Measurements from ENCODE around the gene DHX36. TPM values are rescaled to one million over a fixed set of nuclear protein-coding genes. Genes with fewer than 3 reads are reported as not detected.

The DHX36 gene
- total RNA-seq, 2 experiments from 2014 or later, result 128 TPM

- Histone ChIP-seq H3K27me3 (ENCODE audit: control insufficient read depth in 1 of 2, insufficient read depth in 2 of 2, low read length in 2 of 2) (peaks cover 5 to 7% of the 10 kb centered on the region in 2 experiments), H3K4me1 (ENCODE audit: insufficient read depth, low read length) (no peaks in the 10 kb centered on the region), H3K9me3 (ENCODE audit: control insufficient read depth in 1 of 2, insufficient read depth in 1 of 2, low read length in 2 of 2) (no peaks in the 10 kb centered on the region), H3K36me3 (ENCODE audit: insufficient read depth, low read length) (no peaks in the 10 kb centered on the region), H3K27ac (ENCODE audit: low read depth in 1 of 2, low read length in 2 of 2) (no peak overlapping the region), H3K4me3 (ENCODE audit: low read length) (no peak overlapping the region)
- H3K36me3 Mint-ChIP-seq (ENCODE audit: low read depth), result no peaks in the 10 kb centered on the region
- no peaks in the 10 kb centered on the region for H3K9me3 Mint-ChIP-seq
- no peak overlapping the region for H3K4me3 Mint-ChIP-seq
- peaks cover 19% of the 10 kb centered on the region for H3K27me3 Mint-ChIP-seq
- CTCF ChIA-PET, result no interaction called here
- H3K4me1 Mint-ChIP-seq (ENCODE audit: low read depth), result no peaks in the 10 kb centered on the region
- TF ChIP-seq CTCF (IDR thresholded peaks at IDR 0.05), result no peak
- POLR2A ChIA-PET, result interaction anchor here (0.6 kb wide), 1 partner anchor 1242 kb away, joined by 3 read pairs; no protein-coding TSS in a partner anchor
- ATAC-seq (ENCODE audit: poor library complexity), result no peak
- intact Hi-C loops (cut with DNase I, micrococcal nuclease), result no loop called here
- H3K27ac Mint-ChIP-seq, result no peak overlapping the region
- no peak for DNase-seq
These were observed 95.1 kb downstream of the DHX36 start for GRCh38 chr3:154229217-154229590.

- CTCF ChIA-PET, result no interaction called here
These were observed 95.6 kb downstream of the DHX36 start for GRCh38 chr3:154228561-154229216.

GRCh38 chr3:154227531-154227930 lies 96.8 kb downstream of the DHX36 start:
- intact Hi-C loops (cut with DNase I, micrococcal nuclease), result no loop called here
- H3K27me3 Mint-ChIP-seq, result peaks cover 9% of the 10 kb centered on the region
- H3K27ac ChIP-seq (ENCODE audit: low read depth in 1 of 2, low read length in 2 of 2), result no peak overlapping the region
- no peaks in the 10 kb centered on the region for H3K4me1 Mint-ChIP-seq (ENCODE audit: low read depth)
- H3K36me3 Mint-ChIP-seq (ENCODE audit: low read depth), result no peaks in the 10 kb centered on the region
- peaks cover 5 to 7% of the 10 kb centered on the region in 2 experiments for H3K27me3 ChIP-seq (ENCODE audit: control insufficient read depth in 1 of 2, insufficient read depth in 2 of 2, low read length in 2 of 2)
- ATAC-seq (ENCODE audit: poor library complexity) (no peak), DNase-seq (no peak)
- no peaks in the 10 kb centered on the region for H3K4me1 ChIP-seq (ENCODE audit: insufficient read depth, low read length)
- ChIA-PET CTCF (no interaction called here), POLR2A (no interaction called here)
- no peak overlapping the region for H3K27ac Mint-ChIP-seq
- H3K4me3 ChIP-seq (ENCODE audit: low read length), result no peak overlapping the region
- no peaks in the 10 kb centered on the region for H3K9me3 Mint-ChIP-seq
- no peaks in the 10 kb centered on the region for H3K36me3 ChIP-seq (ENCODE audit: insufficient read depth, low read length)
- no peak overlapping the region for H3K4me3 Mint-ChIP-seq
- TF ChIP-seq CTCF (IDR thresholded peaks at IDR 0.05), result no peak
- no peaks in the 10 kb centered on the region for H3K9me3 ChIP-seq (ENCODE audit: control insufficient read depth in 1 of 2, insufficient read depth in 1 of 2, low read length in 2 of 2)

More at GRCh38 chr3:154228561-154229216, 95.6 kb downstream of the DHX36 start:
- POLR2A ChIA-PET, result interaction anchor here (0.6 kb wide), 1 partner anchor 1241 kb away, joined by 3 read pairs; no protein-coding TSS in a partner anchor
- H3K27me3 Mint-ChIP-seq, result peaks cover 16% of the 10 kb centered on the region
- no peaks in the 10 kb centered on the region for H3K4me1 Mint-ChIP-seq (ENCODE audit: low read depth)
- intact Hi-C loops (cut with DNase I, micrococcal nuclease), result no loop called here
- no peak overlapping the region for H3K27ac ChIP-seq (ENCODE audit: low read depth in 1 of 2, low read length in 2 of 2)
- TF ChIP-seq CTCF (IDR thresholded peaks at IDR 0.05), result no peak
- H3K27me3 ChIP-seq (ENCODE audit: control insufficient read depth in 1 of 2, insufficient read depth in 2 of 2, low read length in 2 of 2), result peaks cover 5 to 7% of the 10 kb centered on the region in 2 experiments
- H3K36me3 ChIP-seq (ENCODE audit: insufficient read depth, low read length), result no peaks in the 10 kb centered on the region
- H3K4me3 ChIP-seq (ENCODE audit: low read length), result no peak overlapping the region
- no peaks in the 10 kb centered on the region for H3K9me3 Mint-ChIP-seq
- H3K4me3 Mint-ChIP-seq, result no peak overlapping the region
- H3K36me3 Mint-ChIP-seq (ENCODE audit: low read depth), result no peaks in the 10 kb centered on the region
- no peak overlapping the region for H3K27ac Mint-ChIP-seq
- no peak for DNase-seq
- no peaks in the 10 kb centered on the region for H3K4me1 ChIP-seq (ENCODE audit: insufficient read depth, low read length)
- ATAC-seq (ENCODE audit: poor library complexity), result no peak
- no peaks in the 10 kb centered on the region for H3K9me3 ChIP-seq (ENCODE audit: control insufficient read depth in 1 of 2, insufficient read depth in 1 of 2, low read length in 2 of 2)
